Esophagus squamous epithelium (tissue), 5 donors: ENCODE measurements around the gene KCNA5. TPM values are rescaled to one million over a fixed set of nuclear protein-coding genes. Genes with fewer than 3 reads are reported as not detected.

Experiments used
- DNase-seq: peaks from one replicate; lab custom pipeline; 2025; lab: John Stamatoyannopoulos, UW
- H3K27ac ChIP-seq, 4 donors: fragments of 200-600 bp; sonication (generic); one replicate each; pipeline ENCODE4 v1.5.1; 2016 to 2019; ENCODE audit warnings: mild to moderate bottlenecking in 1 of 4
- H3K27me3 ChIP-seq, 4 donors: fragments of 200-600 bp; sonication (generic); 1 replicate in 3 of 4; 2 replicates in 1 of 4; pipeline versions ENCODE4 v1.5.1 to v1.6.0; 2017 to 2021; ENCODE audit warnings: antibody characterized with exemption in 1 of 4
- H3K36me3 ChIP-seq, 3 donors: fragments of 200-600 bp; sonication (generic); one replicate each; pipeline ENCODE4 v1.5.1; 2016 to 2019
- H3K4me1 ChIP-seq, 3 donors: fragments of 200-600 bp; sonication (generic); one replicate each; pipeline ENCODE4 v1.5.1; 2017 to 2019
- H3K4me3 ChIP-seq, 4 donors: fragments of 200-600 bp; sonication (generic); 1 replicate in 3 of 4; 2 replicates in 1 of 4; pipeline ENCODE4 v1.5.1; 2016 to 2019; ENCODE audit warnings: mild to moderate bottlenecking in 2 of 4, moderate library complexity in 1 of 4
- H3K9me3 ChIP-seq, 3 donors: fragments of 200-600 bp; sonication (generic); one replicate each; pipeline ENCODE4 v1.5.1; 2016 to 2019
- POLR2A ChIP-seq, 4 donors: fragments of 450-650 bp; IDR thresholded peaks; one replicate each; pipeline ENCODE4 v1.6.1; 2017; ENCODE audit warnings: antibody characterized with exemption in 4 of 4, mild to moderate bottlenecking in 4 of 4, moderate library complexity in 3 of 4
- WGBS, 2 donors: methylation state at CpG; one replicate each; pipeline ENCODE4 v1.1.5; 2018; 5-methylcytosine and 5-hydroxymethylcytosine counted together
- intact Hi-C: fragments of 100-400 bp; cut with DNase I; formaldehyde crosslinking; loops from one replicate; pipeline ENCODE4 v1.15.0; 2022
- total RNA-seq, 4 donors: library from RNA; depleted of rRNA; stranded (reverse); fragments of >200 nt; gene quantifications; one replicate each; pipeline ENCODE4 v1.1.0, GENCODE V29; 2016
- TF ChIP-seq, protein P1 (sequence below), 6 experiments: fragments of 450-650 bp in 4 of 6; fragments of 200-600 bp in 2 of 6; sonication (generic) in 2 of 6; IDR thresholded peaks; one replicate each; pipeline ENCODE4 v1.5.1; 2016 to 2019; ENCODE audit warnings: antibody characterized with exemption in 6 of 6, mild to moderate bottlenecking in 4 of 6, moderate library complexity in 4 of 6
- donor health status: DM: yes; HTN: yes; CAD: no.

Gene KCNA5
- total RNA-seq, 4 donors from 2014 or later = 0.13 to 8.2 (median 1.8) TPM; not detected in 1

DNA sequence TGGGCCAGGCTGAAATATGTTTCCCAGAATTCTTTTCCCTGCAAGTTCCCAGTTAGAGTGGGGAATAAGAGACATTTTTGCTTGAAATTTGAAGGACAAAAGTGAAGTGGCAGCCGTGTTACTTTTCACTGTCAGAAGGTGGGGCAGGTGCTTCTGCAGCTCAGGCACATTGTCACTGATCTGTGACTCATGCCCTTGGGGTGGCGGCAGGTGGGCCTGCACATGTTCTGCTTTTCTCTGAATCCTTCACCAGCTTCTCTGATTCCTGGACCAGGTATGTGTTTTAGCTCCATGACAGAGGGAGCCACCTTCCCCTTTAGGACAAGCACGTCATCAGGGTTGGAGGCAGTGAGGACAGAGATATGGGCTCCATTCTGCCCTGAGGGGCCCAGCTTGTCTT is 11.7 kb upstream of the KCNA5 start:
- no peaks in the 10 kb centered on the region for H3K36me3 ChIP-seq
- no peaks in the 10 kb centered on the region for H3K4me1 ChIP-seq
- intact Hi-C loops = no loop called here
- peaks cover 0 to 8% (median 0%) of the 10 kb centered on the region in 4 donors for H3K27me3 ChIP-seq
- WGBS, 2 donors = 66% methylated on average over 3 of the region's 3 CpGs
- no peak overlapping the region for H3K4me3 ChIP-seq
- H3K27ac ChIP-seq = no peak overlapping the region
- no peaks in the 10 kb centered on the region for H3K9me3 ChIP-seq
- no peak for DNase-seq
- no peak for TF ChIP-seq POLR2A (IDR thresholded peaks at IDR 0.05)
- TF ChIP-seq, protein P1, sequence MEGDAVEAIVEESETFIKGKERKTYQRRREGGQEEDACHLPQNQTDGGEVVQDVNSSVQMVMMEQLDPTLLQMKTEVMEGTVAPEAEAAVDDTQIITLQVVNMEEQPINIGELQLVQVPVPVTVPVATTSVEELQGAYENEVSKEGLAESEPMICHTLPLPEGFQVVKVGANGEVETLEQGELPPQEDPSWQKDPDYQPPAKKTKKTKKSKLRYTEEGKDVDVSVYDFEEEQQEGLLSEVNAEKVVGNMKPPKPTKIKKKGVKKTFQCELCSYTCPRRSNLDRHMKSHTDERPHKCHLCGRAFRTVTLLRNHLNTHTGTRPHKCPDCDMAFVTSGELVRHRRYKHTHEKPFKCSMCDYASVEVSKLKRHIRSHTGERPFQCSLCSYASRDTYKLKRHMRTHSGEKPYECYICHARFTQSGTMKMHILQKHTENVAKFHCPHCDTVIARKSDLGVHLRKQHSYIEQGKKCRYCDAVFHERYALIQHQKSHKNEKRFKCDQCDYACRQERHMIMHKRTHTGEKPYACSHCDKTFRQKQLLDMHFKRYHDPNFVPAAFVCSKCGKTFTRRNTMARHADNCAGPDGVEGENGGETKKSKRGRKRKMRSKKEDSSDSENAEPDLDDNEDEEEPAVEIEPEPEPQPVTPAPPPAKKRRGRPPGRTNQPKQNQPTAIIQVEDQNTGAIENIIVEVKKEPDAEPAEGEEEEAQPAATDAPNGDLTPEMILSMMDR (IDR thresholded peaks at IDR 0.05) = no peak

DNA sequence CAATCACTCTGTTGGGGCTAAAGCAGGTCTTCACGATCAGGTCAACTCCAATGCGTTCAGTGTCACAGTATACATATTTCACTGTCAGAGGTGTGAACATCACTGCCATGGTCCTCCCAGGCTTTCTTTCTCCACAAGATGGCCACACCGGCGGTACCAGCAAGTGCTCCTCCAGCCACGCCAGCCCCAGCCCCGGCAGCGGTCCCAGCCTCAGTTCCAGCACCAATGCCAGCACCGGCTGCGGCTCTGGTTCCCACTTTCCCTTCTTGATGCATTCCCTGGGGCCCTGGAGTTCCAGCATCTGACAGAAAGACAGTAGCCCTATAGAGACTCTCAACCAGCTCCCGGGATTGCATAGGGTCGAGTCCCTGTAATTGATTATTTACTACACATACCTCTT is 10.9 kb upstream of the KCNA5 start:
- no peak overlapping the region for H3K4me3 ChIP-seq
- WGBS, 2 donors = 80 to 86% methylated on average over 2 to 11 of the region's 11 CpGs
- H3K36me3 ChIP-seq = no peaks in the 10 kb centered on the region
- peaks cover 0 to 8% (median 0%) of the 10 kb centered on the region in 4 donors for H3K27me3 ChIP-seq
- H3K9me3 ChIP-seq = no peaks in the 10 kb centered on the region
- H3K4me1 ChIP-seq = no peaks in the 10 kb centered on the region
- TF ChIP-seq, protein P1 (IDR thresholded peaks at IDR 0.05) = no peak
- TF ChIP-seq POLR2A (IDR thresholded peaks at IDR 0.05) = no peak
- no peak for DNase-seq
- H3K27ac ChIP-seq = no peak overlapping the region
- intact Hi-C loops = no loop called here

DNA sequence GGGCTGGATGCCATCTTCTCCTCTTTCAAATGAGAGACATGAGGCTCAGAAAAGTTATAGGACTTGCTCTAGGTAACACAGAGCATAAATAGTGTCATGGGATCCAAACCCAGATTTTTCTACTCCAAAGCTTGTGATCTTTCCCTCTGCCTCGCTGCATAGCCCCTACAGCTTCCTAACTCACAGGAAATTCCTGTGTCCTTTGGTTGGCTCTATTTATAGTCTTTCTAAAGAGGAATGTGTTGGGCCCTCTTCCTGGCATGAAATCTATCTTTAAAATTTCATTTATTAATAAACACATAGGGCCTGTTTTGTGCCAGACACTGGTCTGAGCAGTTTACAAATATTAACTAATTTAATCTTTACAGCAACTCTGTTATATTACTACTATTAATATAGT is 9.8 kb upstream of the KCNA5 start:
- Histone ChIP-seq H3K4me1 (no peaks in the 10 kb centered on the region), H3K9me3 (no peaks in the 10 kb centered on the region), H3K27ac (no peak overlapping the region), H3K36me3 (no peaks in the 10 kb centered on the region), H3K27me3 (peaks cover 0 to 18% (median 0%) of the 10 kb centered on the region in 4 donors), H3K4me3 (no peak overlapping the region)
- 56 to 67% methylated on average over 1 of the region's 1 CpG for WGBS, 2 donors
- intact Hi-C loops = no loop called here
- no peak for DNase-seq
- TF ChIP-seq, protein P1 (IDR thresholded peaks at IDR 0.05) = no peak

DNA sequence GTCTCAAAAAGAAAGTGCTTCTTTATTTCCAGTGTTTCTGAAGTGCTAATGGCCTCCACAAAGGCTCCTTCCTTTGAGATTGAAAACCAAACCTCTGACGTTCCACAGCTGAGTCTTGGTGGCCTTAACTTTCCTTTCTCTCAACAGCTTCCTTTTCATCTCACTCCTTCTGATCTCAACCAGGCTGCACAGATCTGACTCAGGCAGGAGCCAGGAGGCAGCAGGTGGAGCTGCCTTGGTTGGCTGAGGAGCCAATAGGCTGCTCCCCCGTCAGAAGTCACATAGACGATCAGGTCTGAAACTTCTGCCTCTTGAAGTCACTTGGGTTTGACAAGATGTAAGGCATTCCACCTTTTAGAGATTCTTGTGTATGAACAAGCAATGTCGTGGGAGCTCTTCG is 9.1 kb upstream of the KCNA5 start:
- Histone ChIP-seq H3K9me3 (no peaks in the 10 kb centered on the region), H3K4me3 (no peak overlapping the region), H3K27ac (no peak overlapping the region), H3K4me1 (no peaks in the 10 kb centered on the region), H3K27me3 (peaks cover 0 to 24% (median 0%) of the 10 kb centered on the region in 4 donors), H3K36me3 (no peaks in the 10 kb centered on the region)
- no peak for TF ChIP-seq POLR2A (IDR thresholded peaks at IDR 0.05)
- TF ChIP-seq, protein P1 (IDR thresholded peaks at IDR 0.05) = no peak
- DNase-seq = no peak
- intact Hi-C loops = no loop called here
- WGBS, 2 donors = 65 to 72% methylated on average over 2 to 3 of the region's 5 CpGs

DNA sequence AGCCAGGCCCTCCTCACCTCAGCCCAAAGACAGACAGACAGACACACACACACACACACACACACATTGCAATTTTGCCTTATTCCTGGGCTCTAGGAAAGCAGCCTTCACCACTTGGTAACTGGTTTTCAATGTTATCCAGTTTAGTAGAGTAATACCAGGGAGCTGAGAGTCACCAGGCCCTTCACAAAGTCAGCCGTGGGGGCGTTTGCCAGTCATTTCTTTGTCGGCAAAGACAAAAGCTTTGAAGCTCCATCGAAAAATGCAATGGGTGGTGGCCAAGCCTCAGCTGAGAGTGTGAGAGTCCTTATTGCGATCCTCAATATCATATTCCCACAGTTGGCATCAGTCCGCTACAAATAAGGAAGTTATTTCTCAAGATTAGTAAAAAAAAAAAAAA is 8.1 kb upstream of the KCNA5 start:
- Histone ChIP-seq H3K9me3 (no peaks in the 10 kb centered on the region), H3K4me1 (no peaks in the 10 kb centered on the region), H3K27me3 (peaks cover 0 to 35% (median 0%) of the 10 kb centered on the region in 4 donors), H3K4me3 (no peak overlapping the region), H3K36me3 (no peaks in the 10 kb centered on the region), H3K27ac (no peak overlapping the region)
- TF ChIP-seq, protein P1 (IDR thresholded peaks at IDR 0.05) = no peak
- TF ChIP-seq POLR2A (IDR thresholded peaks at IDR 0.05) = no peak
- no peak for DNase-seq
- WGBS, 2 donors = 62 to 78% methylated on average over 6 of the region's 6 CpGs
- intact Hi-C loops = no loop called here
